Activated T-helper 17 cell treated with anti-CD3 and anti-CD28 coated beads, Interleukin-2, amount 50 U/mL, for 72 hours (primary cell): ENCODE data around the gene RASSF5. TPM values are rescaled to one million over a fixed set of nuclear protein-coding genes. Genes with fewer than 3 reads are reported as not detected.
A peak's percentile ranks its signal among the peaks of the same experiment; 100 is the strongest.

Experiments
- ATAC-seq: fragments of 150-1000 bp; cut with Tn5 transposase; replicated peaks from 2 replicates; pipeline ENCODE4 v1.10.0; 2021; ENCODE audit warnings: mild to moderate bottlenecking, moderate library complexity
- H3K27ac Mint-ChIP-seq: one replicate; pipeline ENCODE4 v1.8.0; 2022; ENCODE audit warnings: mixed read lengths
- H3K27me3 Mint-ChIP-seq: one replicate; pipeline ENCODE4 v1.8.0; 2022; ENCODE audit warnings: mixed read lengths
- H3K36me3 Mint-ChIP-seq: one replicate; pipeline ENCODE4 v1.8.0; 2022; ENCODE audit warnings: low read depth, mild to moderate bottlenecking, mixed read lengths
- H3K4me1 Mint-ChIP-seq: one replicate; pipeline ENCODE4 v1.8.0; 2022; ENCODE audit warnings: mixed read lengths
- H3K4me3 Mint-ChIP-seq: one replicate; pipeline ENCODE4 v1.8.0; 2022; ENCODE audit warnings: mild to moderate bottlenecking, mixed read lengths
- H3K9me3 Mint-ChIP-seq: one replicate; pipeline ENCODE4 v1.8.0; 2022; ENCODE audit warnings: mixed read lengths
- total RNA-seq, 2 donors: library from RNA; stranded (reverse); gene quantifications; one replicate each; pipeline ENCODE4 v1.2.3, GENCODE V29; 2022

The RASSF5 gene
- total RNA-seq, 2 donors from 2014 or later = 162 to 227 TPM

- no peaks in the 10 kb centered on the region for H3K9me3 Mint-ChIP-seq
- peaks cover 100% of the 10 kb centered on the region for H3K36me3 Mint-ChIP-seq
- peak overlapping the region; percentile 84 for H3K4me3 Mint-ChIP-seq
- ATAC-seq = peak; percentile 3
- no peaks in the 10 kb centered on the region for H3K27me3 Mint-ChIP-seq
- peaks cover 59% of the 10 kb centered on the region for H3K4me1 Mint-ChIP-seq
- peak overlapping the region; percentile 95 for H3K27ac Mint-ChIP-seq
These were observed 56.3 kb downstream of the RASSF5 start for GRCh38 chr1:206563367-206564207.

- Mint-ChIP-seq H3K4me3 (peak overlapping the region; percentile 84), H3K27ac (peak overlapping the region; percentile 84), H3K27me3 (no peaks in the 10 kb centered on the region), H3K4me1 (peaks cover 79% of the 10 kb centered on the region), H3K36me3 (peaks cover 100% of the 10 kb centered on the region), H3K9me3 (no peaks in the 10 kb centered on the region)
- no peak for ATAC-seq
These were observed 58.7 kb downstream of the RASSF5 start for GRCh38 chr1:206565995-206566394.

GRCh38 chr1:206566999-206567398 is 59.7 kb downstream of the RASSF5 start:
- H3K4me3 Mint-ChIP-seq = peak overlapping the region; percentile 84
- no peaks in the 10 kb centered on the region for H3K9me3 Mint-ChIP-seq
- H3K27ac Mint-ChIP-seq = peak overlapping the region; percentile 84
- ATAC-seq = no peak
- peaks cover 100% of the 10 kb centered on the region for H3K36me3 Mint-ChIP-seq
- no peaks in the 10 kb centered on the region for H3K27me3 Mint-ChIP-seq
- H3K4me1 Mint-ChIP-seq = peaks cover 86% of the 10 kb centered on the region

- no peaks in the 10 kb centered on the region for H3K27me3 Mint-ChIP-seq
- H3K27ac Mint-ChIP-seq = peak overlapping the region; percentile 84
- ATAC-seq = peak; percentile 71
- H3K36me3 Mint-ChIP-seq = peaks cover 100% of the 10 kb centered on the region
- H3K9me3 Mint-ChIP-seq = no peaks in the 10 kb centered on the region
- peaks cover 88% of the 10 kb centered on the region for H3K4me1 Mint-ChIP-seq
- peak overlapping the region; percentile 84 for H3K4me3 Mint-ChIP-seq
These were observed 60.9 kb downstream of the RASSF5 start for GRCh38 chr1:206568256-206568655.

- peaks cover 89% of the 10 kb centered on the region for H3K4me1 Mint-ChIP-seq
- peaks cover 100% of the 10 kb centered on the region for H3K36me3 Mint-ChIP-seq
- no peaks in the 10 kb centered on the region for H3K9me3 Mint-ChIP-seq
- H3K4me3 Mint-ChIP-seq = peak overlapping the region; percentile 84
- H3K27me3 Mint-ChIP-seq = no peaks in the 10 kb centered on the region
- H3K27ac Mint-ChIP-seq = peak overlapping the region; percentile 84
- ATAC-seq = peak; percentile 68
These were observed 61.5 kb downstream of the RASSF5 start for GRCh38 chr1:206568779-206569352.

GRCh38 chr1:206569556-206569955 is 62.2 kb downstream of the RASSF5 start:
- no peak for ATAC-seq
- H3K27me3 Mint-ChIP-seq = no peaks in the 10 kb centered on the region
- peak overlapping the region; percentile 84 for H3K4me3 Mint-ChIP-seq
- H3K4me1 Mint-ChIP-seq = peaks cover 88% of the 10 kb centered on the region
- H3K27ac Mint-ChIP-seq = no peak overlapping the region
- H3K36me3 Mint-ChIP-seq = peaks cover 100% of the 10 kb centered on the region
- H3K9me3 Mint-ChIP-seq = no peaks in the 10 kb centered on the region

GRCh38 chr1:206570529-206570928 is 63.2 kb downstream of the RASSF5 start:
- ATAC-seq = no peak
- peak overlapping the region; percentile 48 for H3K27ac Mint-ChIP-seq
- peaks cover 86% of the 10 kb centered on the region for H3K4me1 Mint-ChIP-seq
- H3K27me3 Mint-ChIP-seq = no peaks in the 10 kb centered on the region
- peaks cover 100% of the 10 kb centered on the region for H3K36me3 Mint-ChIP-seq
- no peaks in the 10 kb centered on the region for H3K9me3 Mint-ChIP-seq
- H3K4me3 Mint-ChIP-seq = peak overlapping the region; percentile 84

- H3K4me1 Mint-ChIP-seq = peaks cover 84% of the 10 kb centered on the region
- H3K4me3 Mint-ChIP-seq = peak overlapping the region; percentile 84
- H3K27me3 Mint-ChIP-seq = no peaks in the 10 kb centered on the region
- H3K36me3 Mint-ChIP-seq = peaks cover 100% of the 10 kb centered on the region
- peak overlapping the region; percentile 80 for H3K27ac Mint-ChIP-seq
- no peaks in the 10 kb centered on the region for H3K9me3 Mint-ChIP-seq
- no peak for ATAC-seq
These were observed 65.5 kb downstream of the RASSF5 start for GRCh38 chr1:206572835-206573234.

- Mint-ChIP-seq H3K27ac (peak overlapping the region; percentile 80), H3K27me3 (no peaks in the 10 kb centered on the region), H3K4me1 (peaks cover 84% of the 10 kb centered on the region), H3K9me3 (no peaks in the 10 kb centered on the region), H3K36me3 (peaks cover 100% of the 10 kb centered on the region), H3K4me3 (peak overlapping the region; percentile 84)
- no peak for ATAC-seq
These were observed 66.0 kb downstream of the RASSF5 start for GRCh38 chr1:206573319-206573718.

GRCh38 chr1:206573762-206574161 is 66.4 kb downstream of the RASSF5 start:
- Mint-ChIP-seq H3K27me3 (no peaks in the 10 kb centered on the region), H3K27ac (peak overlapping the region; percentile 80), H3K4me1 (peaks cover 84% of the 10 kb centered on the region), H3K36me3 (peaks cover 100% of the 10 kb centered on the region), H3K9me3 (no peaks in the 10 kb centered on the region), H3K4me3 (peak overlapping the region; percentile 84)
- no peak for ATAC-seq

GRCh38 chr1:206575165-206575893 is 68.0 kb downstream of the RASSF5 start:
- peaks cover 100% of the 10 kb centered on the region for H3K36me3 Mint-ChIP-seq
- H3K27me3 Mint-ChIP-seq = no peaks in the 10 kb centered on the region
- H3K27ac Mint-ChIP-seq = peak overlapping the region; percentile 100
- H3K4me1 Mint-ChIP-seq = peaks cover 84% of the 10 kb centered on the region
- peak; percentile 17 for ATAC-seq
- H3K9me3 Mint-ChIP-seq = no peaks in the 10 kb centered on the region
- H3K4me3 Mint-ChIP-seq = peak overlapping the region; percentile 84

- Mint-ChIP-seq H3K27ac (peak overlapping the region; percentile 100), H3K27me3 (no peaks in the 10 kb centered on the region)
- no peak for ATAC-seq
These were observed 68.8 kb downstream of the RASSF5 start for GRCh38 chr1:206575894-206576737.

GRCh38 chr1:206577626-206578025 is 70.3 kb downstream of the RASSF5 start:
- ATAC-seq = no peak
- Mint-ChIP-seq H3K4me3 (peak overlapping the region; percentile 84), H3K9me3 (no peaks in the 10 kb centered on the region), H3K27me3 (no peaks in the 10 kb centered on the region), H3K27ac (peak overlapping the region; percentile 100), H3K4me1 (peaks cover 85% of the 10 kb centered on the region), H3K36me3 (peaks cover 100% of the 10 kb centered on the region)

More at GRCh38 chr1:206575894-206576737, 68.8 kb downstream of the RASSF5 start:
- Mint-ChIP-seq H3K4me3 (peak overlapping the region; percentile 84), H3K36me3 (peaks cover 100% of the 10 kb centered on the region), H3K4me1 (peaks cover 84% of the 10 kb centered on the region), H3K9me3 (no peaks in the 10 kb centered on the region)
